Esophagus muscularis mucosa (tissue), 4 donors: ENCODE data around the gene STYXL1. TPM values are rescaled to one million over a fixed set of nuclear protein-coding genes. Genes with fewer than 3 reads are reported as not detected.
A peak's percentile ranks its signal among the peaks of the same experiment; 100 is the strongest.

Source experiments
- DNase-seq: peaks from one replicate; pipeline ENCODE4 v3.0.0-alpha.2; 2017; ENCODE audit errors: extremely low spot score
- H3K27ac ChIP-seq, 4 donors: fragments of 200-600 bp; sonication (generic); replicated peaks in 1 of 4; 1 replicate in 3 of 4; 2 replicates in 1 of 4; pipeline ENCODE4 v1.5.1; 2016 to 2019; ENCODE audit warnings: mild to moderate bottlenecking in 1 of 4
- H3K27me3 ChIP-seq, 4 donors: fragments of 200-600 bp; sonication (generic); one replicate each; pipeline versions ENCODE4 v1.5.1 to v1.6.0; 2016 to 2019
- H3K36me3 ChIP-seq, 4 donors: fragments of 200-600 bp; sonication (generic); one replicate each; pipeline ENCODE4 v1.5.1; 2016 to 2019
- H3K4me1 ChIP-seq, 4 donors: fragments of 200-600 bp; sonication (generic); one replicate each; pipeline ENCODE4 v1.5.1; 2016 to 2019
- H3K4me3 ChIP-seq, 4 donors: fragments of 200-600 bp; sonication (generic); 1 replicate in 2 of 4; 2 replicates in 2 of 4; pipeline ENCODE4 v1.5.1; 2016 to 2019; ENCODE audit warnings: mild to moderate bottlenecking in 4 of 4, moderate library complexity in 1 of 4
- H3K9me3 ChIP-seq, 4 donors: fragments of 200-600 bp; sonication (generic); 1 replicate in 3 of 4; 2 replicates in 1 of 4; pipeline ENCODE4 v1.5.1; 2016 to 2019
- EP300 ChIP-seq: sonication (generic); formaldehyde crosslinking; IDR thresholded peaks from one replicate; pipeline ENCODE4 v1.6.1; 2017; ENCODE audit warnings: antibody characterized with exemption
- POLR2A ChIP-seq: fragments of 450-650 bp; IDR thresholded peaks from one replicate; pipeline ENCODE4 v1.6.1; 2017; ENCODE audit warnings: antibody characterized with exemption, moderate library complexity, mild to moderate bottlenecking, low read depth
- POLR2AphosphoS5 ChIP-seq, 2 donors: sonication (generic); formaldehyde crosslinking; IDR thresholded peaks; one replicate each; pipeline ENCODE4 v1.6.1; 2017; ENCODE audit warnings: antibody characterized with exemption in 2 of 2
- WGBS: methylation state at CpG from one replicate; pipeline ENCODE4 v1.1.5; 2018; 5-methylcytosine and 5-hydroxymethylcytosine counted together
- intact Hi-C: fragments of 100-400 bp; cut with DNase I; formaldehyde crosslinking; loops from one replicate; pipeline ENCODE4 v1.15.1; 2023
- total RNA-seq, 4 donors: library from RNA; depleted of rRNA; stranded (reverse); fragments of >200 nt; gene quantifications; one replicate each; pipeline versions ENCODE4 v1.1.0 to v1.2.1, GENCODE V29; 2016
- TF ChIP-seq, protein P1 (sequence below), 3 experiments: fragments of 200-600 bp in 2 of 3; fragments of 450-650 bp in 1 of 3; sonication (generic) in 2 of 3; IDR thresholded peaks; one replicate each; pipeline ENCODE4 v1.5.1; 2017 to 2019; ENCODE audit warnings: antibody characterized with exemption in 3 of 3, mild to moderate bottlenecking in 2 of 3, moderate library complexity in 1 of 3

The STYXL1 gene
- total RNA-seq, 4 donors from 2014 or later, result 13.9 to 20.0 (median 17.9) TPM

DNA sequence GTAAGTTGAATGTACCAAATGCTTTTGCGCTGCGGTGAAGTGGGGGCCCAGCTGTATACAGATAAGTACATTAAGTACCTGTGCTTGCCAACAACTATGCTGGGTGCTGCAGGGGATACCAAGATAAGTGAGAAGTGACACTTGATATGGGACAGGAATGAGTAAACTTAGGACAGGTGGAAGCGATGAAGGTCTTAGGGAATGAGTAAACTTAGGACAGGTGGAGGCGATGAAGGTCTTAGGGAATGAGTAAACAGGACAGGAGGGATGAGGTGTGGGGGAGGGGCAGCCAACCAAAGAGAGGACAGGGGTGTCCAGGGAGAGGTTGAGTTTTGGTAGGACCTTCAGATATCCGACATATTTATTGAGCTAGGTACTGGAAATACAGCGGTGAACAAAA lies 1.5 kb upstream of the STYXL1 start:
- Histone ChIP-seq H3K4me3 (peak overlapping the region; percentile 83 to 100 (median 90)), H3K4me1 (peaks cover 48 to 72% (median 63%) of the 10 kb centered on the region in 4 donors), H3K36me3 (peaks cover 0 to 30% (median 8%) of the 10 kb centered on the region in 4 donors), H3K27me3 (no peaks in the 10 kb centered on the region), H3K27ac (peak overlapping the region; percentile 93 to 99 (median 98)), H3K9me3 (no peaks in the 10 kb centered on the region)
- TF ChIP-seq POLR2AphosphoS5 (IDR thresholded peaks at IDR 0.05) (no peak), POLR2A (no peak), EP300 (no peak)
- TF ChIP-seq, protein P1, sequence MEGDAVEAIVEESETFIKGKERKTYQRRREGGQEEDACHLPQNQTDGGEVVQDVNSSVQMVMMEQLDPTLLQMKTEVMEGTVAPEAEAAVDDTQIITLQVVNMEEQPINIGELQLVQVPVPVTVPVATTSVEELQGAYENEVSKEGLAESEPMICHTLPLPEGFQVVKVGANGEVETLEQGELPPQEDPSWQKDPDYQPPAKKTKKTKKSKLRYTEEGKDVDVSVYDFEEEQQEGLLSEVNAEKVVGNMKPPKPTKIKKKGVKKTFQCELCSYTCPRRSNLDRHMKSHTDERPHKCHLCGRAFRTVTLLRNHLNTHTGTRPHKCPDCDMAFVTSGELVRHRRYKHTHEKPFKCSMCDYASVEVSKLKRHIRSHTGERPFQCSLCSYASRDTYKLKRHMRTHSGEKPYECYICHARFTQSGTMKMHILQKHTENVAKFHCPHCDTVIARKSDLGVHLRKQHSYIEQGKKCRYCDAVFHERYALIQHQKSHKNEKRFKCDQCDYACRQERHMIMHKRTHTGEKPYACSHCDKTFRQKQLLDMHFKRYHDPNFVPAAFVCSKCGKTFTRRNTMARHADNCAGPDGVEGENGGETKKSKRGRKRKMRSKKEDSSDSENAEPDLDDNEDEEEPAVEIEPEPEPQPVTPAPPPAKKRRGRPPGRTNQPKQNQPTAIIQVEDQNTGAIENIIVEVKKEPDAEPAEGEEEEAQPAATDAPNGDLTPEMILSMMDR (IDR thresholded peaks at IDR 0.05), result no peak
- intact Hi-C loops, result no loop called here
- no peak for DNase-seq
- WGBS, result 87% methylated on average over 6 of the region's 6 CpGs

- intact Hi-C loops, result no loop called here
- no peaks in the 10 kb centered on the region for H3K27me3 ChIP-seq
These were observed 828 bp upstream of the STYXL1 start for GRCh38 chr7:76048668-76048988.

DNA sequence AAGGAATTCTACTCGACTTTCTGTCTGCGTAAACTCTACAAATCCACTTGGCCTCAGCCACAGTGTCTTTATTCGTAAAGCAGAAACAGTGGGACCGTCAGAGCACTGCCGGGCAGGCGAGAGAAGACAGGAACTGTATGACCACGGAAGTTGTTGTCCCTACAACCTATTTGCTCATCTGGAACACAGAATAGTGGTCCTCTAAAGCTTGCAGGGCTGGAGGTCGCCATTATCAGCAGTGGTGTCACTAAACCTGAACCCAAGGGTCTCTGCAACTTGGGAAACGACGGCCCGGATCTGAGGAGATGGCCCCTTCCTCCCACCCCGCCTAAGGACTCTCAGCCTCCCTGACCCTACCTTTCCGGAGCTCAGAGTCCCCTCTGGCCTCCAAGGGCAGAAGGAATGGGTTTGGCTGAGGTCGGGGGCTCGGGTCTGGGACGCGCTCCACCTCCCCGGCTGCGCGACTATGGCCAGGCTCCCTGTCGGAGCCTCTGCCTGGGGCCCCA lies 442 bp downstream of the STYXL1 start:
- no peaks in the 10 kb centered on the region for H3K27me3 ChIP-seq
- no peaks in the 10 kb centered on the region for H3K9me3 ChIP-seq
- H3K4me3 ChIP-seq, result peak overlapping the region; percentile 83 to 100 (median 90)
- H3K27ac ChIP-seq, result peak overlapping the region; percentile 93 to 99 (median 98)
- no peak for DNase-seq
- H3K4me1 ChIP-seq, result peaks cover 41 to 55% (median 48%) of the 10 kb centered on the region in 4 donors
- WGBS, result 2% methylated on average over 13 of the region's 21 CpGs
- TF ChIP-seq POLR2A, result no peak
- TF ChIP-seq EP300, result no peak
- TF ChIP-seq POLR2AphosphoS5 (IDR thresholded peaks at IDR 0.05), result no peak
- TF ChIP-seq, protein P1 (IDR thresholded peaks at IDR 0.05), result no peak
- H3K36me3 ChIP-seq, result peaks cover 0 to 20% (median 3%) of the 10 kb centered on the region in 4 donors
- intact Hi-C loops, result no loop called here

More at GRCh38 chr7:76048668-76048988, 828 bp upstream of the STYXL1 start:
- DNase-seq, result no peak
- Histone ChIP-seq H3K36me3 (peaks cover 0 to 30% (median 6%) of the 10 kb centered on the region in 4 donors), H3K9me3 (no peaks in the 10 kb centered on the region), H3K4me1 (peaks cover 45 to 65% (median 56%) of the 10 kb centered on the region in 4 donors), H3K4me3 (peak overlapping the region; percentile 83 to 100 (median 90)), H3K27ac (peak overlapping the region; percentile 93 to 99 (median 98))
- no peak for TF ChIP-seq POLR2AphosphoS5 (IDR thresholded peaks at IDR 0.05)
- no peak for TF ChIP-seq EP300
- no peak for TF ChIP-seq POLR2A
- TF ChIP-seq, protein P1 (IDR thresholded peaks at IDR 0.05), result no peak
- WGBS, result 5% methylated on average over 9 of the region's 9 CpGs

GRCh38 chr7:76044375-76044865 lies 3.4 kb downstream of the STYXL1 start:
- Histone ChIP-seq H3K9me3 (no peaks in the 10 kb centered on the region), H3K4me3 (no peak overlapping the region), H3K36me3 (peaks cover 0 to 24% (median 4%) of the 10 kb centered on the region in 4 donors), H3K4me1 (peaks cover 24 to 34% (median 32%) of the 10 kb centered on the region in 4 donors), H3K27ac (no peak overlapping the region), H3K27me3 (no peaks in the 10 kb centered on the region)
- TF ChIP-seq POLR2A, result no peak
- TF ChIP-seq POLR2AphosphoS5 (IDR thresholded peaks at IDR 0.05), result no peak
- TF ChIP-seq, protein P1 (IDR thresholded peaks at IDR 0.05), result no peak
- TF ChIP-seq EP300, result no peak
- 93% methylated on average over 7 of the region's 7 CpGs for WGBS
- intact Hi-C loops, result no loop called here
- DNase-seq, result no peak
